ENCODE results near the gene CAPN12. TPM values are rescaled to one million over a fixed set of nuclear protein-coding genes. Genes with fewer than 3 reads are reported as not detected.

CAPN12 gene
- total and polyA plus RNA-seq, 2 of the 4 experiments (the other 2 are of a cell fraction): 0.18 to 0.97 TPM

DNA sequence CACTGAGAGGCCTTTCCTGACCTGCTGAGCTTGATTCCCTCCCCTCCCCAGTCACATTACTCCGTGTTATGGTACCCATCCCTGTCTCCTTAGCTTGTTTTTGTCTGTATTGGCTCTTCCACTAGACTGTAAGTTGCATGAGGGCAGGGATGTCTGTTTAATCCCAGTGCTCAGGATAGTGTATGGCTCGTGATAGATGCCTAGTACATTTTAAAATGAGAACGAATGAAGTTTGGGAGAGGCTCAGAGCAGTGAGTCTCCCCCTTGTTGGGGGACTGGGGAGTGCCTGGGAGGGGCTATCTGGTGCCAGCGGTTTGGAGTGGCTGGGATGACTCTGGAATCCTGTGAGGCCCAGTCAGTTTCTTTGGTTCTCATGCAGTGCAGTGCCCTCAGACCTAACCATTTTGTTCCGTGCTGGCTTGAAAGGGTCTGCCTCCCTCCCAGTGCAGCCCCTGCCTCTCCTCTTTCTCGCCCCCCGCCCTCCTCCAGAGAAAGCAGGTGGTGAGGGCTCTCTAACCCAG is 61.3 kb downstream of the CAPN12 start (continued):
- TF ChIP-seq RFX5 (IDR thresholded peaks at IDR 0.05; ENCODE audit: low read depth, low read length) (no peak), FOS (IDR thresholded peaks at IDR 0.05; ENCODE audit: low read depth, low read length) (no peak), NFE2L2 (IDR thresholded peaks at IDR 0.05; ENCODE audit: low read depth, low read length) (no peak), RAD21 (IDR thresholded peaks at IDR 0.05; ENCODE audit: low read length) (no peak)

DNA sequence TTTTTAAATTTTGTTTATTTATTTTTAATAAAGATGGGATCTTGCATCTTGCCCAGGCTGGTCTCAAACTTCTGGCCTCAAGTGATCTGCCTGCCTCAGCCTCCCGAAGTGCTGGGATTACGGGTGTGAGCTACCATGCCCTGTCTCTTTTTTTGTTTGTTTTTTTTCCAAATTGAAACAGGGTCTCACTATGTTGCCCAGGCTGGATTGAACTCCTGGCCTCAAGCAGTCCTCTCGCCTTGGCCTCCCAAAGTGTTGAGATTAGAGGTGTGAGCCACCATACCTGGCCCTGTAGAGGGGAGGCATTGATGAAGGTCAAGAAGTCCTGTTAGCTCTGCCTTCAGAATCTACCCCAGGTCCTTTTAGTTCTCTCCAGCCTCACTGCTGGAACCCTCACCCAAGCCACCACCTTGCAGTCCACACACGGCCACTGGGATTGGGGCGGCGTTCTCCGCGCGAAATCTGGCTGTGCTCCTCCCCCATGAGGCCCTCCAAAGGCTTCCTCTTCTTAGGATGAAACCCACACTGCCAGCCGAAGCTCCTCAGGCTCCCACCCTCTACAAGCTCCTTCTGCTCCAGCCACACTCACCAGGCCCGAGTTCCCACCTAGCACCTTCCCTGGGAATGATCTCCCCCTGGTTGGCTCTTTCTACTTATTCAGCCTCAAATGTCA is 61.9 kb downstream of the CAPN12 start:
- Histone ChIP-seq H4K8ac (ENCODE audit: low read depth in 2 of 2, low read length in 2 of 2) (peak overlapping the region; percentile 37 to 95; a peak in 3 of 4 replicates), H2BK15ac (ENCODE audit: low read depth, low read length) (peak overlapping the region; percentile 21; the same call in 2 of the 3 replicates), H3K27me3 (ENCODE audit: control insufficient read depth, insufficient read depth, low read length) (no peaks in the 10 kb centered on the region), H2BK120ac (ENCODE audit: low read depth, low read length) (peak overlapping the region; percentile 94), H3K4me2 (ENCODE audit: low read depth, low read length) (no peak overlapping the region), H4K91ac (ENCODE audit: insufficient read depth, low read depth, low read length) (peak overlapping the region; percentile 84), H3K14ac (replicated peaks; ENCODE audit: low read depth, low read length) (peak overlapping the region; percentile 10), H2BK20ac (ENCODE audit: low read depth, low read length) (peak overlapping the region; percentile 87; the same call in 1 of the 2 replicates), H3K23ac (ENCODE audit: low read depth, low read length) (peak overlapping the region; percentile 33; the same call in 1 of the 2 replicates), H4K5ac (ENCODE audit: low read depth, low read length) (no peak overlapping the region; the same call in 1 of the 2 replicates), H2AK9ac (replicated peaks; ENCODE audit: low read depth, low read length, poor library complexity) (no peak overlapping the region), H3K4me1 (ENCODE audit: control insufficient read depth, insufficient read depth, low read length) (peaks cover 55% of the 10 kb centered on the region), H2AFZ (replicated peaks; ENCODE audit: low read length, poor library complexity) (no peak overlapping the region), H3K9ac (ENCODE audit: low read depth, low read length) (no peak overlapping the region), H3K4ac (ENCODE audit: low read depth, low read length) (peak overlapping the region; percentile 96), H3K36me3 (ENCODE audit: control insufficient read depth, insufficient read depth, low read length) (peaks cover 12% of the 10 kb centered on the region), H3K79me1 (ENCODE audit: low read depth in 1 of 2, low read length in 2 of 2) (peaks cover 8 to 84% of the 10 kb centered on the region in 2 experiments), H3K56ac (ENCODE audit: extremely low read depth, insufficient read depth, low read length) (no peak overlapping the region), H2AK5ac (ENCODE audit: low read depth, low read length) (peak overlapping the region; percentile 95), H2BK5ac (ENCODE audit: low read depth, low read length, poor library complexity, severe bottlenecking) (peak overlapping the region; percentile 97), H3K4me3 (ENCODE audit: insufficient read depth, low read depth, low read length) (no peak overlapping the region), H3K27ac (ENCODE audit: insufficient read depth, low read length) (peak overlapping the region; percentile 85), H3K9me3 (ENCODE audit: control insufficient read depth, insufficient read depth, low read length) (no peaks in the 10 kb centered on the region), H3K9me1 (ENCODE audit: insufficient read depth, low read length) (peaks cover 47% of the 10 kb centered on the region), H3K18ac (ENCODE audit: low read depth, low read length) (0 out of 2 replicates have a peak overlapping the region, but pooled peaks have one; percentile 35), H4K20me1 (ENCODE audit: insufficient read depth, low read length) (peaks cover 66% of the 10 kb centered on the region)
- no peak for DNase-seq
- dilution Hi-C loops (cut with HindIII; ENCODE audit: low sequenced_read_pairs, unreplicated experiment) (no loop called here), intact Hi-C loops (cut with micrococcal nuclease) (no loop called here), in situ Hi-C loops (cut with MboI; ENCODE audit: low sequenced_read_pairs) (no loop called here)
- ATAC-seq (ENCODE audit: low read depth): no peak
- BruUV-seq (replicated peaks): no TSS peak
- WGBS, 2 experiments (ENCODE audit: extremely low coverage in 2 of 2, insufficient read length in 1 of 2): 98% methylated on average over 7 of the region's 11 CpGs; no CpG with 5 or more reads in 1 of the 2 experiments
- ChIA-PET POLR2A (ENCODE audit: unreplicated experiment) (no interaction called here), CTCF (interaction anchor here (1.3 kb wide), 1 partner anchor 23 kb away, joined by 4 read pairs; no protein-coding TSS in a partner anchor)
- TF ChIP-seq MAFK (IDR thresholded peaks at IDR 0.05; ENCODE audit: low read depth, low read length) (no peak), CEBPB (IDR thresholded peaks at IDR 0.05; ENCODE audit: low read depth, low read length) (no peak), MXI1 (IDR thresholded peaks at IDR 0.05; ENCODE audit: borderline replicate concordance, low read depth, low read length) (no peak), SMC3 (IDR thresholded peaks at IDR 0.05; ENCODE audit: low read depth, low read length) (no peak), RCOR1 (IDR thresholded peaks at IDR 0.05; ENCODE audit: insufficient replicate concordance, low read length) (no peak), BHLHE40 (IDR thresholded peaks at IDR 0.05; ENCODE audit: low read depth, low read length) (no peak), POLR2A (IDR thresholded peaks at IDR 0.05; ENCODE audit: low read depth, low read length) (no peak), NFE2L2 (IDR thresholded peaks at IDR 0.05; ENCODE audit: low read depth, low read length) (no peak), CHD1 (IDR thresholded peaks at IDR 0.05; ENCODE audit: low read depth, low read length) (no peak), FOS (IDR thresholded peaks at IDR 0.05; ENCODE audit: low read depth, low read length) (no peak), MAZ (IDR thresholded peaks at IDR 0.05; ENCODE audit: borderline replicate concordance, low read depth, low read length) (no peak), RAD21 (IDR thresholded peaks at IDR 0.05; ENCODE audit: low read length) (no peak), RFX5 (IDR thresholded peaks at IDR 0.05; ENCODE audit: low read depth, low read length) (no peak)
- TF ChIP-seq, protein P1, sequence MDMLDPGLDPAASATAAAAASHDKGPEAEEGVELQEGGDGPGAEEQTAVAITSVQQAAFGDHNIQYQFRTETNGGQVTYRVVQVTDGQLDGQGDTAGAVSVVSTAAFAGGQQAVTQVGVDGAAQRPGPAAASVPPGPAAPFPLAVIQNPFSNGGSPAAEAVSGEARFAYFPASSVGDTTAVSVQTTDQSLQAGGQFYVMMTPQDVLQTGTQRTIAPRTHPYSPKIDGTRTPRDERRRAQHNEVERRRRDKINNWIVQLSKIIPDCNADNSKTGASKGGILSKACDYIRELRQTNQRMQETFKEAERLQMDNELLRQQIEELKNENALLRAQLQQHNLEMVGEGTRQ (IDR thresholded peaks at IDR 0.05; ENCODE audit: low read depth, low read length): no peak

All from IMR-90 (cell line).